HG03103 (cell line): ENCODE results near the gene CYP8B1.

ENCODE experiments used
- ATAC-seq: cut with Tn5 transposase; IDR thresholded peaks from one replicate; pipeline ENCODE4 v1.9.1; 2021; ENCODE audit warnings: low read depth; ENCODE audit not compliant: unreplicated experiment

Gene CYP8B1

DNA sequence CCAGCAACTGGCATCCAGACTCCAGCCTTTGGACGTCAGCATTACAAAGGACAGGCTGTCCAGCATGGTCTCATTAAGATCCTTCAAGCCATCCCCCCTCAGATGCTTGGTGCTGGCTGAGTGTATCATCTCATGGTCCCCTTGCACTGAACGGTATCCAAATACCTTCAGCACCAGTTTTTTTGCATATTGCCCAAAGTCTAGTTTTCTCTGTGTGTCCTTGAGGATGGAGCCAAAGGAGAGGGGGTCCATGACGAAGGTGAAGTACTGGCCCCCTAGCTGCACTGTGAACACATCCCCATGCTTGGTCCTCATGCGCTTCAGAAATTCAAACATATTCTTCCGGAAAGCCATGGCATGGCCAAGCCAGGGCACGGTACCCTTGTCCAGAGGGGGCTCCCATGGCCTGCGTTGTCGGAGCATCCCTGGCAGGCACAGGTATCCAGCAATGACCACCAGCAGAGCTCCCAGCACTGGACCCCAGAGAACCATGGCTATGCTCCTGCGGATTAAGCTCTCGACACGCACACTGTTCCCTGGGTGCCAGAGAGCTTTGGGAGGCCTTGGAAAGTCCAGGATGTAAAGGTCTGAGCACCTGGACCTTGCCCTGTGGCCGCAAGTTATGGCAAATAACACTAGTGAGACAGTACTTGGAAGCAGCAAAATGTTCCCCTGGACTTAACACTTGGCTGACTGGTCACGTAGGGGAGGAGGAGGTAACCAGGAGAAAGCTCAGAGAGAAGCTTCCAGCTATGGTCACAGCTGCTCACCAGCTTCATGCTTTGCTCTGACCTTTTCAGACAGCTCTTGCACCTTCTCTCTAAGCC lies at the start of gene CYP8B1:
Gene CYP8B1, minus strand, starts transcription at position 555 of the 827 bp plus-strand sequence. Its CDS starts 63 bp downstream, at position 492.
- ATAC-seq, result no peak

GRCh38 chr3:42923606-42924005 lies 47.9 kb upstream of the CYP8B1 start:
- ATAC-seq, result no peak

DNA sequence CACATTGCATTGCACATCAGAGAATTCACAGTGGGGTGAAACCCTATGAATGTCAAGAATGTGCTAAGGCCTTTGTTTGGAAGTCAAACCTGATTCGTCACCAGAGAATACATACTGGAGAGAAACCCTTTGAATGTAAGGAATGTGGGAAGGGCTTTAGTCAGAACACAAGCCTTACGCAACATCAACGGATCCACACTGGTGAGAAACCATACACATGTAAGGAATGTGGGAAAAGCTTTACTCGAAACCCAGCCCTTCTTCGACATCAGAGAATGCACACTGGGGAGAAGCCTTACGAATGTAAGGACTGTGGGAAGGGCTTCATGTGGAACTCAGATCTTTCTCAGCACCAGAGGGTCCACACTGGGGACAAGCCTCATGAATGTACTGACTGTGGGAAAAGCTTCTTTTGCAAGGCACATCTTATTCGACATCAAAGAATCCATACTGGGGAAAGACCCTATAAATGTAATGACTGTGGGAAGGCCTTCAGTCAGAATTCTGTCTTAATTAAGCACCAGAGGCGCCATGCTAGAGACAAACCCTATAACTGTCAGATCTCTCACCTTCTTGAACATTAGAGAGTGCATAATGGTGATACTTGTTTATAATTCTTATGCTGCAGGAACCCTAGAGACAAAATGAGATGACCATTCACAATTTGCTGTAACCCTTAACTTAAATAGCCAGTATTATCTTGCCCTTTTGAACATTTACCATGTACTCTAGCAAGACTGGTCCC lies 39.3 kb upstream of the CYP8B1 start:
- no peak for ATAC-seq

DNA sequence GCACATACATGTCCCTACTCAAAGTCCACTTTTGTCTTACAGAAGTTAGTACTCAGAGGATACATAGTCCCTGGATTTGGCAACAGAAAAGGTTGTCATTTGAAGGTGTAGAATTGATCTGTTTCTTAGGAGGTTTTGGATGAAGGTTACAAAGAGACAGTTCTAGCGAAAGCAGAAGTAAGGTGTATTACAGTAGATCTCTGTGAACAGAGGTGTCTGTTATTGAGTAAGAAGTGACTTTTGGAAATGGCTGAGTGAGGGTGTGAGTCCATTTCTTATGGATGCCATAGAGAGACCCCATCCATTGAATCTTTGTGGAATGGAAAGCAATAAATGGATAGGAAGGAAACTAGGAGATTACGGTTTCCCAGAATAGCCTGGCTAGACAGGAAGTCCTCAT lies 35.9 kb upstream of the CYP8B1 start:
- ATAC-seq, result no peak

DNA sequence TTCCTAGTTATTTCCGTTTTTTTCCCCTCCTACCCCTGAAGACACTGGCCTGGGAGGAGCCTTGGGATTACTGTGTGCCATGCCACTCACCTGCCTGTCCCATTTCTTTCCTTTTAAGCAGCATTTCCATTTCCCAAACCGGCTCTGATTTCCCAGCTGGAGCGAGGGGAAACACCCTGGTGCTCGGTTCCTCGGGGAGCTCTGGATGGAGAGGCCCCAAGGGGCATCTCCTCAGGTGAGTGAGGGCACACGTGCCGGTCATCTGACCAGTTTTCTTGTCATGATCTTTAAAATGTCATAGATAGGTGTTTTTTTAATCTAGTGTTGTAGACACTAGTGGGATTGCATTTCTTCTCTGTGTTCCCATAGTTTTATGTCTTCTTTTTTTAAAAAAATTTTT lies 33.0 kb upstream of the CYP8B1 start:
- no peak for ATAC-seq

DNA sequence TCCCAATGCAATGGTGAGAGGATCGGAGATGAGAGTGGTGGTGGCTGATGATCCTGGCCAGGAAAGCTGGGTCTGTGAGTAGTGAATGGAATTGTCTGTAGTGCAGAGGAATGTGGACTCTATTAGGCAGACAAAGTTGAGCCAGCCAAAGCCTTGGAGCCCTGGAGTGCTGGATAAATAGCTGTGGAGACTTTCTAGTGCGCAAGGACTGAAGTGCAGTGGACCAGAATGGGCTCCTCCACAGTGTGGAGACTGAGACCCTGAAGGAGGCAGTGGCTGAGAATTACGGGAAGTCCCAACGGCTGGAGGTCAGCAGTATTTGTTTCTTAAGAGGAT lies 31.1 kb upstream of the CYP8B1 start:
- ATAC-seq, result no peak

DNA sequence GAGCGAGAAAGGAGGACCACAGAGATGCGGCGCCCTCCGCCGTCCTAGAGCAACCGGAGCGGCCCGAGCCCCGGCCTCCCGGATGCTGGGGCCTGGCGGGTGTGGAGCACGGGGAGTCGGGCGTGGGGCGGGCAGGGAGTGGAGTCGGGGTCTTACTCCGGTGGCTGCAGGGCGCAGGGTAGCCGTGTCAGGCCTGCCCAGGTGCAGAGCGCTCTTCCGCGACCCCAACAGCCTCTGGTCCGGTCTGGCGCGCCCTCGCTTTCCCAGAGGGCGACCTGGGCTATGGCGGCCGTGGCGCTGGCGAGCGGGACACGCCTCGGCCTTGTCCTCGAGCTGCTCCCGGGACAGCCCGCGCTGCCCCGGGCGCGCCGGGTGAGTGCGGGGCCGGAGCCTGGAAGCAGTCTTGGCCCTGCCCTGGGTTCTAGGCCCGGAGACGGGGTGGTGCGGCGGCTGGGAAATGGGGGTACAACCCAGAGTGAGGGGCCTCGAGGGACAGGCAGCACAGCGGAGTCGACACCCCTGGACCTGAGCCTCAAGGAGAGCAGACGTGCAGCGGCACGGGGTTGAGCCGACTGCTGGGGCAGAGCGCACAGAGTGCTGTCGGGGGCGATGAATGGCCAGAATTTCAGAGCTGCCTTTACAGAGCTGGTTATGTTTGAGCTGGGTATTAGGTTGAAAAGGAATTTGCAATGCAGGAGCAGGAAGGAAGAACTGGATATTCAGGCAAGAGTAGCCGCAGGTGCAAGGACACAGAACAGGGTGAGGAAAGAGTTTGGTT lies 30.6 kb upstream of the CYP8B1 start, which contains the start of gene ZNF662:
Gene ZNF662, plus strand, starts transcription at position 73 of the 778 bp plus-strand sequence. CDS start 1,973 bp downstream, outside the sequence.
- ATAC-seq, result no peak

DNA sequence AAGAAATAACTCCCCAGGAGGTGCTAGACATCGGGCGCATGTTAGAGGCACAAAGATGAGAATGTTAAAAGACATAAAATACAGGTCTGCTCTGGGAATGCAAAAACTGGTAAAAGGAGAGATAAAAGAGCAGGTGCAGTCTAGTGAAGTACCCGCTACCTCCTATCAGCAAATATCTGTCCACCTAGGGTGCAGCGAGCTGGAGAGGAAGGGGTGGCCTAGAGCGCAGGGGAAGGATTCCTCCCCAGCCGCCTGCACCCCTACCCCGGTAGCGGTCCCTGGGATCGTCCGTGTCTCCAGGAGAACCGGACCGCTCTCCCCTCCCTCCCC lies 30.0 kb upstream of the CYP8B1 start:
- ATAC-seq, result no peak

- no peak for ATAC-seq
These were observed 28.4 kb upstream of the CYP8B1 start for GRCh38 chr3:42904076-42904475.

DNA sequence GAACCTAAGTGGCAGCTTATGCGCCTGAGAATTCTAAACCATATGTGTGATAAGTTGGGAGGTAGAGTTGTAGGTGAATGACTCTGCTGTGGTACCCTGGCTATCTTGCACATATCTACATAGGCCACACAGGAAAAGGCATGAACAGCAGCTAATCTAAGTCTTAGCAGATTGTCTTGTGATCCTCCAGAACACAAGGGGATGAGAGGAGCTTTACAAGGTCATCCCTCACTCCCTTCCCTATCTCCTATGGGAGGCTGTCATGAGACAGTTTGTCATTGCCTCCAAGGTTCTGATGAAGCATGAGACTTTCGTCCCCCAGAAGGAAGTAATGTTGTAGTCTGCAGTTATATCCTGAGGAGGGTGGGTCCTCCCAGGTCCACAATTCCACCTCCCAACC lies 26.6 kb upstream of the CYP8B1 start:
- ATAC-seq, result no peak

DNA sequence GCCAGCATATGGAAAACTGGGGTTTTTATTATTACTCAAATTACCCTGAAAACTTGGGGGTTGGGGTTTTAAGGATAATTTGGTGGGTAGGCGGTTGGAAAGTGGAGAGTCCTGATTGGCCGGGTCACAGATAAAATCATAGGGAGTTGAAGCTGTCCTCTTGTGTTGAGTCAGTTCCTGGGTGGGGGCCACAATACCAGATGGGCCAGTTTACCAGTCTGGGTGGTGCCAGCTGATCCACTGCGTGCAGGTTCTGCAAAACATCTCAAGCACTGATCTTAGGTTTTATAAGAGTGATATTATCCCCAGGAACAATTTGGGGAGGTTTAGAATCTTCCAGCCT lies 25.4 kb upstream of the CYP8B1 start:
- no peak for ATAC-seq

- ATAC-seq, result no peak
These were observed 24.8 kb upstream of the CYP8B1 start for GRCh38 chr3:42900226-42901072.

- no peak for ATAC-seq
These were observed 23.4 kb upstream of the CYP8B1 start for GRCh38 chr3:42898896-42899675.

DNA sequence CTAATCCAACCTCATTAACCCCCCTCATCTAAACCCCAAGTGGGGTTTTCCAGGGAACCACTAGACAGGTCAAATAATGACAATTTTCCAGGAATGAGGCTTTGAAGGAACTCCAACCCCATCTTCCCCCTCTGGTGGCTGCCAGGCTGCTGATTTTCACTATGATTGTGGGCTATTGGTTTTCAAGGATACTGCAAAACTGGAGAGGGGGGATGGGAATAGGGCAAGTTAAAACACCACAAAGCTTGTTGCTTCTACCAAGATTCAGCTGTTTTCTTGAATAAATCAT lies 19.8 kb upstream of the CYP8B1 start:
- ATAC-seq, result no peak

DNA sequence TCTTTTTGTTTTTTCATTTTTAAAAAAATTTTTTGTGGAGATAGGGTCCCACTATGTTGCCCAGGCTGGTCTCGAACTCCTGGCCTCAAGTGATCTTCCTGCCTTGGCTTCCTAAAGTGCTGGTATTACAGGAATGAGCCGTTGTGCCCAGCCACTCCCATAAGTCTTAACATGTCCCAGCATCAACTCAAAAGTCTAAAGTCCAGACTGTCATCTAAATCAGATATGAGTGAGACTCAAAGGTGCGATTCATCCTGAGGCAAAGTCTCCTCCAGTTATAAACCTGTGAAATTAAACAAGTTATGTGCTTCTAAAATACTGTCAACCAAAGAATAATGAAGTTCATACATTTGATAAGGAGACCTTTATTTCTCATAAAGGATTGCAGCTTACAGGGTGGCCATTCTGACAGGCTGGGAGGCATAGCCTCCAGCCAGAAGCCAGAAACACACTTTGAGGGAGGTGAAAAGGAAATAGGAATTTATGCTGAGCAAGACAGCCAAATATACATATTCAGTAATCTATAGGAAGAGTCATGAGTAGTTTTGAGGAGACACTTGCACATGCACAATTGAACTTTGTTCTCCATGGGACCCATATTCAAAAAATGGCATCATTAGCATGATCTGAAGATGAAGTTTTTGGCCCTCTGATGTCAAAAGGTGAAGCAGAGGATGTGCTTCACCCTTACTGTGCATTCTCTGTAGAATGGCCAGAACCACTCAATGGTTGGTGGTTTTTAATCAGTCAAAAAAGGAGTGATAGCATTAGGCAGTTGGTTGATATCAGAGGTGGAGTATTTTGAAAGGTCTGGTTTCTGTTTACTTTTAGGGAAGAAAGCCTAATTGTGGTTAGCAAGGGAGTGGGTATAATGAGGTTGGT lies 19.3 kb upstream of the CYP8B1 start:
- ATAC-seq, result no peak

DNA sequence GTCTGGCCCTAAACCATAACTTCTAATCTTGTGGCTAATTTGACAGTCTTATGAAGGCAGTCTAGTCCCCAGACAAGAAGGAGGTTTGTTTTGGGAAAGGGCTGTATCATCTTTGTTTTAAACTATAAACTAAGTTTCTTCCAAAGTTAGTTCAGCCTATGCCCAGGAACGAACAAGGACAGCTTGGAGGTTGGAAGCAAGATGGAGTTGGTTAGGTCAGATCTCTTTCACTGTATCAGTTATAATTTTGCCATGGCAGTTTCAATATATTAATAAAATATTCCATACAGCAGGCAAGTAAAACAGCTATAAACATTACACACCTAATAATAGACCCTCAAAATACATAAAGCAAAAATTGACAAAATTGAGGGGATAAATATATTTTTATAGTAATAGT lies 17.1 kb upstream of the CYP8B1 start:
- no peak for ATAC-seq

- no peak for ATAC-seq
These were observed 16.5 kb upstream of the CYP8B1 start for GRCh38 chr3:42892169-42892568.

DNA sequence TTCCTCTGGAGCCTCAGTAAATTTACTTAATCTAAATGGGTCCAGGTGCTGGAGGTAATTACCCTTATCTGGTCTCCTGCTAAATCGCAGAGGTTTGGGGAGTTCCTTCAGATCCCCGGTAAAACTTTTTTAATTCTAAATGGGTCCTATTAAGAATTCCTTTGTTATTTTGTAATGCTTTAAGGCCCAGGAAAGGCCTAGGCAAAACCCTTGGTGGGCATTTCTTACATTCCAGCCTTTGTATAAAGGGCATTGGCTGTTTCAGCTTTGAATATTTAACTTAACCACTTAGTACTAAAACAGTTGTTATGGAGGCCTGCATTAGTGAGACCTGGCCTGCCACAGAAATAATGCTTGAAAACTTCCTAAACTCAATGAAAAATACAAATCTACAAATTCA lies 15.4 kb upstream of the CYP8B1 start:
- no peak for ATAC-seq

GRCh38 chr3:42887084-42887483 lies 11.4 kb upstream of the CYP8B1 start:
- no peak for ATAC-seq
